HL-60 (cell line): Measurements from ENCODE around the gene CASP5.
"Not testable (repeated sequence)": the region's sequence is repeated elsewhere in the genome, so short reads cannot be mapped to it uniquely, and the experiment has no call there.

Source experiments
- CTCF ChIP-seq: IDR thresholded peaks from one replicate; pipeline ENCODE4 v1.5.1; 2011; ENCODE audit warnings: low read length, control low read depth, inconsistent platforms; ENCODE audit not compliant: insufficient read depth
- GABPA ChIP-seq: IDR thresholded peaks from 2 replicates; pipeline ENCODE4 v1.6.1; 2012; ENCODE audit warnings: low read depth
- POLR2AphosphoS5 ChIP-seq: IDR thresholded peaks from 2 replicates; pipeline ENCODE4 v1.6.1; 2012; ENCODE audit warnings: low read depth
- REST ChIP-seq: IDR thresholded peaks from 2 replicates; pipeline ENCODE4 v1.6.1; 2012; ENCODE audit warnings: low read depth; ENCODE audit not compliant: insufficient replicate concordance

- TF ChIP-seq CTCF, REST, GABPA: not testable (repeated sequence)
- 0 out of 2 replicates have a peak, but pooled peaks have one; percentile 29 for TF ChIP-seq POLR2AphosphoS5
These were observed 21.9 kb upstream of the CASP5 start, which contains the start of gene CARD16 for GRCh38 chr11:105044557-105045524.
